Measurements from ENCODE around the gene BTF3. TPM values are rescaled to one million over a fixed set of nuclear protein-coding genes. Genes with fewer than 3 reads are reported as not detected.

The BTF3 gene
- total RNA-seq, 1 experiment from 2014 or later: 647 TPM

- BruUV-seq (replicated peaks): no TSS peak
- POLR2A ChIA-PET: no interaction called here
- intact Hi-C loops (cut with micrococcal nuclease; ENCODE audit: unreplicated experiment): loop anchor here (2.0 kb wide), 2 partner anchors 17 to 41 kb away; no protein-coding TSS in a partner anchor
These were observed 21.5 kb downstream of the BTF3 start for GRCh38 chr5:73519531-73520283.

GRCh38 chr5:73522989-73523388 lies 24.7 kb downstream of the BTF3 start:
- DNase-seq (ENCODE audit: low read depth, low spot score) (no peak), ATAC-seq (no peak)
- CTCF ChIA-PET: no interaction called here
- no peak overlapping the region for H3K27ac ChIP-seq (ENCODE audit: low read length)
- H3K27me3 ChIP-seq (ENCODE audit: control insufficient read depth, insufficient read depth, low read length): no peaks in the 10 kb centered on the region
- POLR2A ChIA-PET: no interaction called here
- no peaks in the 10 kb centered on the region for H3K36me3 ChIP-seq (ENCODE audit: control insufficient read depth, insufficient read depth, low read length)
- intact Hi-C loops (cut with micrococcal nuclease; ENCODE audit: unreplicated experiment): no loop called here
- no peak overlapping the region for H3K4me3 ChIP-seq (ENCODE audit: low read depth in 2 of 2, low read length in 2 of 2)
- H3K9me3 ChIP-seq (ENCODE audit: control insufficient read depth, insufficient read depth, low read depth, low read length): no peaks in the 10 kb centered on the region
- in situ Hi-C loops (cut with HindIII; ENCODE audit: low pct_unique_long_range_greater_than_20kb, low sequenced_read_pairs): no loop called here
- TF ChIP-seq POLR2AphosphoS5 (IDR thresholded peaks at IDR 0.05; ENCODE audit: low read depth, low read length): no peak
- TF ChIP-seq TCF7L2 (IDR thresholded peaks at IDR 0.05; ENCODE audit: low read depth, low read length): no peak
- TF ChIP-seq SIN3A (IDR thresholded peaks at IDR 0.05; ENCODE audit: borderline replicate concordance, insufficient read depth, low read depth, low read length): no peak
- no peak for TF ChIP-seq REST (IDR thresholded peaks at IDR 0.05; ENCODE audit: insufficient read depth in 1 of 2, low read depth in 2 of 2, low read length in 1 of 2)
- no peak for TF ChIP-seq CTCF (IDR thresholded peaks at IDR 0.05)
- H3K4me1 ChIP-seq (ENCODE audit: control insufficient read depth, insufficient read depth, low read length): no peaks in the 10 kb centered on the region
- no TSS peak for BruUV-seq (replicated peaks)

More at GRCh38 chr5:73519531-73520283, 21.5 kb downstream of the BTF3 start:
- Histone ChIP-seq H3K9me3 (ENCODE audit: control insufficient read depth, insufficient read depth, low read depth, low read length) (no peaks in the 10 kb centered on the region), H3K27me3 (ENCODE audit: control insufficient read depth, insufficient read depth, low read length) (no peaks in the 10 kb centered on the region), H3K4me1 (ENCODE audit: control insufficient read depth, insufficient read depth, low read length) (no peaks in the 10 kb centered on the region), H3K27ac (ENCODE audit: low read length) (no peak overlapping the region), H3K4me3 (ENCODE audit: low read depth in 2 of 2, low read length in 2 of 2) (no peak overlapping the region), H3K36me3 (ENCODE audit: control insufficient read depth, insufficient read depth, low read length) (no peaks in the 10 kb centered on the region)
- peak; percentile 82 for DNase-seq (ENCODE audit: low read depth, low spot score)
- CTCF ChIA-PET: interaction anchor here (0.6 to 1.6 kb wide), 5 partner anchors 10 to 1121 kb away, joined by 3 to 6 read pairs (median 4); partner anchors contain the start of gene ENC1
- TF ChIP-seq CTCF (IDR thresholded peaks at IDR 0.05): peak; percentile 90
- no peak for TF ChIP-seq REST (IDR thresholded peaks at IDR 0.05; ENCODE audit: insufficient read depth in 1 of 2, low read depth in 2 of 2, low read length in 1 of 2)
- no peak for TF ChIP-seq SIN3A (IDR thresholded peaks at IDR 0.05; ENCODE audit: borderline replicate concordance, insufficient read depth, low read depth, low read length)
- no peak for TF ChIP-seq TCF7L2 (IDR thresholded peaks at IDR 0.05; ENCODE audit: low read depth, low read length)
- in situ Hi-C loops (cut with HindIII; ENCODE audit: low pct_unique_long_range_greater_than_20kb, low sequenced_read_pairs): no loop called here
- ATAC-seq: peak; percentile 99

Data from Panc1 (cell line).